ENCODE results near the gene RFLNA.

GRCh38 chr12:124361996-124362395 lies 67.1 kb downstream of the RFLNA start:
- TF ChIP-seq EZH2 (IDR thresholded peaks at IDR 0.05; ENCODE audit: insufficient read depth, poor library complexity, severe bottlenecking) (no peak), EZH2phosphoT487 (IDR thresholded peaks at IDR 0.05; ENCODE audit: insufficient read depth, low read depth) (no peak)
